ENCODE results near the gene SENP5. TPM values are rescaled to one million over a fixed set of nuclear protein-coding genes. Genes with fewer than 3 reads are reported as not detected.

The SENP5 gene
- total RNA-seq, 1 donor from 2014 or later, result 39.2 TPM

GRCh38 chr3:196965804-196966173, 98.1 kb downstream of the SENP5 start:
- H3K4me3 ChIP-seq (ENCODE audit: low read depth, low read length), result no peak overlapping the region
- H3K27me3 ChIP-seq (ENCODE audit: control insufficient read depth, insufficient read depth, low read length), result no peaks in the 10 kb centered on the region
- no peak for TF ChIP-seq CTCF (IDR thresholded peaks at IDR 0.05; ENCODE audit: insufficient read depth, low read length, severe bottlenecking)
- no peak for DNase-seq (ENCODE audit: low read depth)
- no peak for FAIRE-seq
- H3K36me3 ChIP-seq (ENCODE audit: control insufficient read depth, insufficient read depth, low read length), result no peaks in the 10 kb centered on the region

GRCh38 chr3:196966526-196967401, 99.0 kb downstream of the SENP5 start:
- Histone ChIP-seq H3K4me3 (ENCODE audit: low read depth, low read length) (no peak overlapping the region), H3K36me3 (ENCODE audit: control insufficient read depth, insufficient read depth, low read length) (no peaks in the 10 kb centered on the region), H3K27me3 (ENCODE audit: control insufficient read depth, insufficient read depth, low read length) (no peaks in the 10 kb centered on the region)
- DNase-seq (ENCODE audit: low read depth), result no peak
- no peak for TF ChIP-seq CTCF (IDR thresholded peaks at IDR 0.05; ENCODE audit: insufficient read depth, low read length, severe bottlenecking)
- no peak for FAIRE-seq

- peak overlapping the region; percentile 64 for H3K4me3 ChIP-seq (ENCODE audit: low read depth, low read length)
These were observed 99.9 kb downstream of the SENP5 start for GRCh38 chr3:196967412-196968232.

GRCh38 chr3:196968233-196969133, 100.8 kb downstream of the SENP5 start, which contains the start of gene PIGZ:
TSS of gene PIGZ (minus strand) at chr3:196968833. CDS start at chr3:196952031, 16,802 bp downstream.
- no peak for FAIRE-seq
- Histone ChIP-seq H3K4me3 (ENCODE audit: low read depth, low read length) (peak within 1 kb of the TSS; percentile 64), H3K27me3 (ENCODE audit: control insufficient read depth, insufficient read depth, low read length) (no peaks in the 10 kb centered on the region), H3K36me3 (ENCODE audit: control insufficient read depth, insufficient read depth, low read length) (no peaks in the 10 kb centered on the region)
- no peak for TF ChIP-seq CTCF (IDR thresholded peaks at IDR 0.05; ENCODE audit: insufficient read depth, low read length, severe bottlenecking)
- no peak for DNase-seq (ENCODE audit: low read depth)

More at GRCh38 chr3:196967412-196968232, 99.9 kb downstream of the SENP5 start:
- TF ChIP-seq CTCF (IDR thresholded peaks at IDR 0.05; ENCODE audit: insufficient read depth, low read length, severe bottlenecking), result no peak
- DNase-seq (ENCODE audit: low read depth) (no peak), FAIRE-seq (no peak)
- H3K36me3 ChIP-seq (ENCODE audit: control insufficient read depth, insufficient read depth, low read length), result no peaks in the 10 kb centered on the region
- H3K27me3 ChIP-seq (ENCODE audit: control insufficient read depth, insufficient read depth, low read length), result no peaks in the 10 kb centered on the region

- FAIRE-seq (no peak), DNase-seq (ENCODE audit: low read depth) (no peak)
- no peaks in the 10 kb centered on the region for H3K36me3 ChIP-seq (ENCODE audit: control insufficient read depth, insufficient read depth, low read length)
- H3K4me3 ChIP-seq (ENCODE audit: low read depth, low read length), result peak overlapping the region; percentile 64
- no peak for TF ChIP-seq CTCF (IDR thresholded peaks at IDR 0.05; ENCODE audit: insufficient read depth, low read length, severe bottlenecking)
- H3K27me3 ChIP-seq (ENCODE audit: control insufficient read depth, insufficient read depth, low read length), result no peaks in the 10 kb centered on the region
These were observed 101.5 kb downstream of the SENP5 start for GRCh38 chr3:196969134-196969659.

Measured in bronchial epithelial cell (primary cell).